CD4-positive, alpha-beta T cell treated with Interleukin-12 subunit alpha and Interleukin-12 subunit beta, for 1 hour (primary cell): Measurements from ENCODE around the gene SPATA33.
"Not testable (repeated sequence)": the region's sequence is repeated elsewhere in the genome, so short reads cannot be mapped to it uniquely, and the experiment has no call there.

Experiments
- DNase-seq: peaks from one replicate; pipeline ENCODE4 v3.0.0-alpha.2; 2020

The SPATA33 gene

DNA sequence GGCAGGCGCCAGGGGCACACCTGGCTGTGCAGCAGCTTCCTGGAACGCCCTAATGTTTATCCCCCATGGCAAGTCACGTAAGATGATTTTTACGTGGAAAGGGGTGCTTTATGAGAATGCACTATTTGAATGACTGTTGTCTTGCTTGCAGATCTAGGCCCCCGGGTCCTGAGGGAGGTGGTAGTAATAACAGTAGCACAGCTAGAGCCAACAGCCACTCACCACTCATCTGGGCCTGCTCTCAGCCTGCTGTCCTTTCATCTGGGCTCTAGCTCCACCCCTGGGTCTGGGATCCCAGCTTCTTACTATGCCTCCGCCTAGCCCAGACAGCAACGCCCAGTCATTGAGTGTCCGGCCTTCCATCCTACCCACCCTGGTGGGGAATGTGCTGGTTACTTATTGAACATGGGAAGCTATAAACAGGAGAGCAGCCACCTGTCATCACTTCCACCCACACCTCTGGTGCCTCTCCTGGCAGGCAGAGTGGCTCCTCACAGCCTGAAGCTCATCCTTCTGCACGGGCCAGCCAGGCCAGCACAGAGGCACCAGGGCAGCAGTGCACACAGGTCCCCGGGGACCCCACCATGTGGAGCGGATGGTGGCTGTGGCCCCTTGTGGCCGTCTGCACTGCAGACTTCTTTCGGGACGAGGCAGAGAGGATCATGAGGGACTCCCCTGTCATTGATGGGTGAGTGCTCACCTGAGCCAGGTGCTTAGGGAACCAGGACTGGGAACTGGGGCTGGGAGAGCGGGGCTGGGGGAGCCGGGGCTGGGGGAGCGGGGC, 27.6 kb upstream of the SPATA33 start:
- no peak for DNase-seq

DNA sequence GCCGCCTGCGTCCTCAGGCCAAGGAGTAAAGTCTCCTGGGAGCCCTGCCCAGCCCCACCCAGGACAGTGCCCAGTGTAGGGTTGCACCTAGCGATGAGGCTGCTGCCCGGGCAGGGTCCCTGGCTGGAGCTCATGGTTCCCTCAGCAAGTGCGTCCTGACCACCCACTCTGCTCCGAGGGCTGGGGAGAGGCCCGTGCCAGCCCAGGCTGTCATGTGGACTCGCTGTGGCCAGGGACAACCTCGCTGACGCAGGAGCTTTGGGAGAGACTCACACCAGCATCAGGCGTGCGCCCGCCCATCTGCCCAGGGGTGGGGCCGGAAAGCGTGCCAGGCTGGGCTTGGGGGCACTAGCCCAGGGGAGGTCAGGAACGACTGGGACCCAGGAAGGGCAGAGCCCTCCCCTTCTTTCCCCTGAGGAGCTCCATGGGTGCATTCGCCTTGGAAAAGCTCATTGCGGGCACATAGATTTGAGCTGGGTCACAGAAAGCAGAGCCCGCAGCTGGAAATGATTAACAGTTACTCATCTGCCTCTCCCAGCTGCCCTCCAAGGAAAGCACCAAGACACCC, 24.5 kb upstream of the SPATA33 start:
- DNase-seq = no peak

DNA sequence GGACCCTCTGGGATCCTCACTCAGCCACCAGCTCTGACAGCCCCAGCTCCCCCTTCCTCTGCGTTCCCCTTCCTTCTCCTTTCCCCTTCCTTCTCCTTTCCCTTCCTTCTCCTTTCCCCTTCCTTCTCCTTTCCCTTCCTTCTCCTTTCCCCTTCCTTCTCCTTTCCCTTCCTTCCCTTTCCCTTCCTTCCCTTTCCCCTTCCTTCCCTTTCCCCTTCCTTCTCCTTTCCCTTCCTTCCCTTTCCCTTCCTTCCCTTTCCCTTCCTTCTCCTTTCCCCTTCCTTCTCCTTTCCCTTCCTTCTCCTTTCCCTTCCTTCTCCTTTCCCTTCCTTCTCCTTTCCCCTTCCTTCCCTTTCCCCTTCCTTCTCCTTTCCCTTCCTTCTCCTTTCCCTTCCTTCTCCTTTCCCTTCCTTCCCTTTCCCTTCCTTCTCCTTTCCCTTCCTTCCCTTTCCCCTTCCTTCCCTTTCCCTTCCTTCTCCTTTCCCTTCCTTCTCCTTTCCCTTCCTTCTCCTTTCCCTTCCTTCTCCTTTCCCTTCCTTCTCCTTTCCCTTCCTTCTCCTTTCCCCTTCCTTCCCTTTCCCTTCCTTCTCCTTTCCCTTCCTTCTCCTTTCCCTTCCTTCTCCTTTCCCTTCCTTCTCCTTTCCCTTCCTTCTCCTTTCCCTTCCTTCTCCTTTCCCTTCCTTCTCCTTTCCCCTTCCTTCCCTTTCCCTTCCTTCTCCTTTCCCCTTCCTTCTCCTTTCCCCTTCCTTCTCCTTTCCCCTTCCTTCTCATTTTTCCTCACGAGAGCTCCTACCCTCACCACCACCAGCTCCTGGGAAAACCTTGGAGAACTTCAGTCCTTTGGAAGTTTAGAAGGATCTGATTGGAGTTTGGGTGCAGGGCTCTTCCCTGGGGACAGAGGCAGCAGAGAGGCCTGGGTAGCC, 22.9 kb upstream of the SPATA33 start:
- DNase-seq = not testable (repeated sequence)

DNA sequence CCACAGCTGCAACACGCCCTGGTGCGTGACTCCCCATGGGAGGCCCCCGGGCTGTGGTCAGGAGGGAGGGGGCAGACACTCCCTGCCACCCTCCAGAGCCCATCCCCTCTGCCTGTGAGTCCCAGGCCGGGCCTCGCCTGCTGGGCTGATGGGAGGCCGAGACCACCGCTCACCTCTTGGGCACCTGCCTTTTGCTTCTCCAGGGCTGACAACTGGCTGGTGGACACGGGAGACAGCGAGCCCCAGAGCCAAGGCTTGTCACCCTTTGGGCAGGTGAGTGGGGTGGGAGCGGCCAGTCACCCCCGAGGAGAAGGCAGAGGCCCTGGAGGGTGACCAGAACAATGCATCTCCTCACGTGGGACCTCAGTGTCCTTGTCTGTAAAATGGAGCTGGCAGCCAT, 21.0 kb upstream of the SPATA33 start:
- DNase-seq = no peak

DNA sequence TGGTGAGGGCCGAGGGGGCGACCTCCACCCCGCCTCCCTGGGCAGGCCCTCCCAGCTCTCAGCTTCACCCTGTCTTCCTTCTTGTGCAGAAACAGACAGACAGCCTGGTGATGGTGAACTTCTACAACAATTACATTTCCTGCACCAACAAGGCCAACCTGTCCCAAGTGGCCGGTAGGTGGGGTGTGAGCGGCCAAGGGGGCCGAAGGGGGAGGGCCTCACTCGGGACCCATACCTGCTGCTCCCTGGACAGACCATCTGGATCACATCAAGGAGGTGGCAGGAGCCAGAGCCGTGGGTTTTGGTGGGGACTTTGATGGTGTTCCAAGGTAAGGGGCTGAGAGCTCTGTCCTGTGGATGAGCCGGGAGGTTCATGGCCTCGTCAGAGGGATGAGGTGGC, 20.3 kb upstream of the SPATA33 start:
- no peak for DNase-seq

DNA sequence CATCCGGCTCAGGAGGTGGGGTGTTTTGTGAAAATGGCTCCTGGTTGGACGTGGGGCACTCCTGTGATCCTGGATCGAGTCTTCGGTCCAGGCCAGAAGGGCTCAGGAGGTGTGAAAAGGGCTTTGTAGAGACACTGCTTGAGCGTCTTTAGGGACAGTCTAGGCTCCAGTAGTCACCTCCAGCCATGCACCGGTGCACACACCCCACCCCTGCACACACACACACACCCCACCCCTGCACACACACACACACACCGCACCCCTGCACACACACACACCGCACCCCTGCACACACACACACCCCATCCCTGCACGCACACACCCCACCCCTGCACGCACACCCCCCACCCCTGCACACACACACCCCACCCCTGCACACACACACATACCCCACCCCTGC, 19.2 kb upstream of the SPATA33 start:
- DNase-seq = no peak

DNA sequence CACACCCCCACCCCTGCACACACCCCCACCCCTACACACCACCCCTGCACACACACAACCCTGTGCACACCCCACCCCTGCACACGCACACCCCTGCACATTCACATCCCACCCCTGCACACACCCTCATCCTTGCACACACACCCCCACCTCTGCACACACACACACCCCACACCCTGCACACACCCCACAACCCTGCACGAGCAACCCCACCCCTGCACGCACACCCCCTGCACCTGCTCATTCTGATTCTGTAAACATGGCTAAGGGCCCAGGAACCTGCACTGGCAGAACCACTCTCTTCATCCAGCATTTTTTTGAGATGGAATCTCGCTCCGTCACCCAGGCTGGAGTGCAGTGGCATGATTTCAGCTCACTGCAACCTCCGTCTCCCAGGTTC, 18.3 kb upstream of the SPATA33 start:
- no peak for DNase-seq

DNA sequence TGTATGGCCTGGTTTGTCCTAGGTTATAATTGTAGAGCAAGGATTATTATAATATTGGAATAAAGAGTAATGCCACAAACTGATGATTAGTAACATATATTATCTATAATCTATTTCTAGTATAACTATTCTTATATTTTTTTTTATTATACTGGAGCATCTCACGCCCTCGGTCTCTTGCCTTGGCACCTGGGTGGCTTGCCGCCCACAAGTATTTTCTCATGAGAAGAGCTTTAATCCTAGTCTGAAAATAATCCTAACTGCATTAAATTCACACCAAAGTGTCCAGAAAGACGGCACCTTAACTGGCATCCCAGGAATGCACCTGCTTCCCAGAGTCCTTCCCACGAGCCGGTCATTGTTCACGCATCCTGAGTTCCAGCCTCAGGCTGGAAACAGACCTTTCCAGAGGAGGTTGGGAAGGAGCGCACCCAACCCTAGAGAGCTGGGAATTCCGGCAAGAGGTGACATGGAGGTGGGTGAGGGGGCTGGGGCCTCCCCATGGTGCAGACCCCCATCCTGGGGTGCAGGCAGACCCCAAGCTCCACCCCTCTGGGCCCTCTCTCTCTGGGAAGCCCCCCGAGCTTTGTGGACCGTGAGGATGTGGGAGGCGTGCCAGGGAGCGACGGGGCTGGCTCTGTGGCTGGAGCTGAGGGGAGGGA, 16.0 kb upstream of the SPATA33 start:
- no peak for DNase-seq

DNA sequence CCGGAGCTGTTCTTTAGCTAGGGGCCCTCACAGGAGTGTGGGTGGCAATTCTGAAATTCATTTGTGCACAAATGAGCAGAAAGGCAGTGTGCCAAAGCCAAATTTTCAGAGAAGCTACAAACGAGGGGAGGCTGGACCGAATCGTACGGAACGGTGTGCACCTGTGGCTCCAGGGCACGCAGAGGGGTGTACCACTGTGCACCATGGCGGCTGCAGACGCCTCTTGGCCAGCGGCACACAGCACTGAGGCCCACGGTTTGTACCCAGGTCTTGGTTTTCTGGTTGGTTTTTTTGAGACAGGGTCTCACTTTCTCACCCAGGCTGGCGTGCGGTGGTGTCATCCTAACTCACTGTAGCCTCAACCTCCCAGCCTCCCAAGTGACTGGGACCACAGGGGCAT, 15.1 kb upstream of the SPATA33 start:
- no peak for DNase-seq

DNA sequence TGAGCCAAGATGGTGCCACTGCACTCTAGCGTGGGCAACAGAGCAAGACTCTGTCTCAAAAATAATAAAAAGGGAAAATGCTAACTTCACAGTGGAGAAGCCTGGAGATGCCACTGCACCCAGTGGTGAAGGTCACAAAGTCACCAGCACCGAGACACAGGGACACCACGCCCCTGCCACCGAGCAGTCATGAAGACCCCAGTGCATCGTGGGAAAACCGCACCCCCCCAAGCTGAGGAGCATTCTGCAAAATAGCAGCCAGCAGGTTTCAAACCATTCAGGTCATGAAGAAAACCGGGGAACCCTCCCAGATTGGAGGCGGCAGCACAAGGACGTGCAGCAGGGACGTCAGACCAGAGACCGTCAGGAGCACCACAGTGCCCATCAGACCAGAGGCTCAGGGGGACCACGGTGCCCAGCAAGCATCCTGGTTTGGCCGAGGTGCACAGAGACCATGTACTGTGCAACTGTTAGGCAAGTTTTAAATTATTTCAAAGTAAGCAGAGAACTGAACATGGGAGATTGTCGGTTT, 13.8 kb upstream of the SPATA33 start:
- no peak for DNase-seq

DNA sequence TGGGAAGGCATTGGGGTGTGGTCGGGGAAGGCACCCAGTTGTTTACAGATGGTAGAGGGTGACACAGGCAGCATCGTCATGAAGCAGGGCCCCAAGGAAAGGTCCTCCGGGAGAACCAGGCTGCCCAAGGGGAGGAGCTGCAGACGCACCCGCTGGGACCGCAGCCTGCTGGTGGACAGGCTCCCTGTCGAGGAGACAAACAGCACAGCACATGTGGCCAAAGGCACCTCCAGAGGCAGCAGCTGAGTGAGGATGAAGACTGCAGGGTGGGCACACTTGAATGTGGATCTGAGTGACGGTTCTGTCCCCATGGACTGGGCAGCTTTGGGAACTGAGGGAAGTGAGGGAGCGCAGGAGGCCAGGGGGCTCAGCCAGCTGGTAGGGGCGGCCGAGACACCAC, 12.5 kb upstream of the SPATA33 start:
- no peak for DNase-seq

DNA sequence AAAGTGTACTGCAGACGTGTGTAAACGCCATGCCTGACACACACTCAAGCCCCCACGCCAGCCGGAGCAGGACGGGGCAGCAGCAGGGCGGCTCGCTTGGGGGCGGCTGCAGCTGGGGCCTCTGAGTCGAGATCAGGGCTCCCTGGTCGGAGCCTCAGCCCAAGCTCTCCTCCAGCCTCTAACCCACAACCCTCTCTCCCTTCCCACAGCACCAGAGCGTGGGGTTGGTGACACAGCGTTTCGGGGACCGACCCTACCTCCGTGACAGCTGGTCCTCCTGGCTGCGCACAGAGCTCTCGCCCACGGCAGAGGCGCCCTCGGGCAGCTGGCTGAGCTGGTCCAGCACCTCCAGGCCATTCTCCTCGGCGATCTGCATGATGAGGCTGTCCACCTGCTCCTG, 11.4 kb upstream of the SPATA33 start:
- no peak for DNase-seq

DNA sequence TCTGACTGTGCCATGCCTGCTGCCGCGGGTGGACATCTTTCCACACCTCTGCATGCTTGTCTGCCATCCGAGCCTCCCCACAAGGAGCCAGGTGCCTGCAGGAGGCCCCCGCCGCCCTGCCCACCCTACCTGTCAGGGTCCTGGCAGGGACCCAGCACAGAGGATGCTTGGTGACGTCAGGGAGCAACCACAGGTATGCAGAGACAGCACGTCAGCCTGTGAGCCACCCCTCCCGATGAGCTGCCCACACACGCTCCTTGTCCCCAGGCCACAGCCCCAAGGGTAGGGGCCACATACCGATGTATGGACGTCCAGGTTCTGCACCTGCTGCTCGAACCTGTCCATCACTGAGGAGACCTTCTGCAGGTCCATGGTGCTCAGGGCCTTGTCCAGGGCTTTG, 10.7 kb upstream of the SPATA33 start:
- no peak for DNase-seq

DNA sequence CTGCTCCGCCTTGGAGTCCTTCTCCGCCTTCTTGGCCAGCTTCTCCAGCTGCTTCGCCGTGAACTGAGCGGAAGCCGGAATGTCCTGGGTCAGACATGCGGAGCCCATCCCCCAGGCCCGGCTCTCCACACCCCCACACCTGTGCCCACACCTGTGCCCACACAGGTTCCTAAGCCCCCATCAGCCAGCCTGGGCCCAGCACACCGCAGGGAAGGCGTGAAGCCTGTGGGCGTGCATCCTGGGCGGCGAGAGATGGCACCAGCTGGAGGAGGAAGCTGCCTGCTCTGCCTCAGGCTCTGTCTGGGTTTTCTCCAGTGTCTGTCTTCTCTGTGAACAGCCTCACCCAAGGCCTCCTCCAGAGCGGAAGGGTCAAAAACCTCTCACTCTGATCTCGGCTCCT, 6.1 kb upstream of the SPATA33 start:
- no peak for DNase-seq

DNA sequence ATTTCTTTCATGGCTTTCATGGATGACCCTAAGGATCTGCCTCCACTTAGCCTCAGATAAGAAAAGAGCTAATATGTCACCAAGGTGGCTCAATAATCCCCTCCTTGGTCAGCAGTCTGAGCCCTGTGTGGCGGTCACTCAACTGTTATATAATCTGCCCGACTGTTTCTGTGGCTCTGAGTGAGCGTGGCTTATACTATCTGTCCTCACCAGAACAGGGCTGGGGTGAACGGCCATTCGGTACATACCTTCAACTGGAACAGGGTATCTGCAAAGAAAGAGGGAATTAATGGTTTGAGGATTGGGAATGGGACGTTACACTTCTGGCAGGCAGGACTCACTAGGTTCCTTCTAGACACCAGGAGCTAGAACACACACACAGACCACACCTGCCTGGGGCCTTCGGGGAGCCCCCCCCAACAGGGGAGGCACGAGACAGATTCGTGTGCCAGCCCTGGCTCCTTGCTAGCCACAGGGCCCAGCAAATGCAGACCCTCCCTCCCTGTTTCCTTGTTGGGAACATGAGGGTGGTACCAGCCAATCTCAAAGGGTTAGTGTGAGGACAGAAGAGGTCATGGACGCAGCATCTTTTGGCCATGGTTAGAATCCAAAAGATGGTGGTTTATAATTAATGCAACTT, 3.9 kb upstream of the SPATA33 start:
- DNase-seq = no peak

DNA sequence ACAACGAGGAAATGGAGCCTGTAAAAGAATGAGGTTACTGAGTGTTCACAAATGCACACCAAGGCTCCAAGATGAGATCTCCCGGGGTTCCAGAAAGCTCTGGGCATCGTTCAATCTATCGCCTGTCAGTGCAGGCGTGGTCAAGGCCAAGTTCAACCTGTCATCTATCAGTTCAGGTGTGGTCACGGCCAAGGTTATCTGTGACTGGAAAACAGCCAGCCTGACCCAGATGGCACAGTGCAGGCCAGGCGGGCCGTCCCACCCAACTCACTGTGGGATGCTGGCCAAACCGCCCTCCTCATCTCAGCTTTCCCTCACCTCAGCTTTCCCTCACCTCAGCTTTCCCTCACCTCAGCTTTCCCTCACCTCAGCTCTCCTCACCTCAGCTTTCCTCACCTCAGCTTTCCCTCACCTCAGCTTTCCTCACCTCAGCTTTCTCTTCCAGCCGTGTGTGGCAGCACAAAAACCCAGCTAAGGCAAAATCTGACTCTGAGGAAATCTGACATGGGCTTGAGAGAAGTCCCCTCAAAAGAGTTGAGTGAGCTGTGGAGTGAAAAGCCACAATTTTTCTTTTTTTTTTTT, 2.5 kb upstream of the SPATA33 start:
- DNase-seq = no peak

DNA sequence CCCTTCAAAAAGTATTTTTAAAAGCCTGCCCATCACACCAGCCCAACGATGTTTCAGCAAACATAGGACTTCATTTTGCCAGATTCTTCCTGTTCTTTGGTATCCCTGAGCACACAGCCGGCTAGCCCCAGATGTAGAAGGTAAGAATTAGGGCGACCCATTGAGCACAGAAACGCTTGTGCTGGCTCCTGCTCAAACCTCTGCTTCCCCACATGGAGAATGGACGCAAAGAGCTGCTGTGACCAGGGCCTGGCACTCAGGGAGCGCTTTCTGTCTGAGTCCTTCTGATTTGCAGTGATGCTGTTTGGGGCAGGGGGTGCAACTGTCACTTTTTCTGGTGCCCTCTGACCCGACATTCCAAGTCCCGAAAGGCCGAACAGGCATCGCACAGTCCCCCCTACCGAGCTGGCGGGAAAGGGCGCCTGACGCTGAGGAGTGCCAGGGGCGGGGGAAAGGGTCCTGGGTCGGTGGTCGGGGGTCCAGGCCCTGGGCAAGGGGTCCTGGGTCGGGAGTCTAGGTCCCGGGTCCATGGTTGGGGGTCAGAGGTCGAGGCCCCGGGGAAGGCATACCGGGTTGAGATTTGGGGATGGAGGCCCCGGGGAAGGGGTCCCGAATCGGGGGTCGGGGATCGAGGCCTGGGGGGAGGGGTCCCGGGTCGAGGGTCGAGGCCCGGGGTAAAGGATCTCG, 1.1 kb upstream of the SPATA33 start:
- DNase-seq = no peak

DNA sequence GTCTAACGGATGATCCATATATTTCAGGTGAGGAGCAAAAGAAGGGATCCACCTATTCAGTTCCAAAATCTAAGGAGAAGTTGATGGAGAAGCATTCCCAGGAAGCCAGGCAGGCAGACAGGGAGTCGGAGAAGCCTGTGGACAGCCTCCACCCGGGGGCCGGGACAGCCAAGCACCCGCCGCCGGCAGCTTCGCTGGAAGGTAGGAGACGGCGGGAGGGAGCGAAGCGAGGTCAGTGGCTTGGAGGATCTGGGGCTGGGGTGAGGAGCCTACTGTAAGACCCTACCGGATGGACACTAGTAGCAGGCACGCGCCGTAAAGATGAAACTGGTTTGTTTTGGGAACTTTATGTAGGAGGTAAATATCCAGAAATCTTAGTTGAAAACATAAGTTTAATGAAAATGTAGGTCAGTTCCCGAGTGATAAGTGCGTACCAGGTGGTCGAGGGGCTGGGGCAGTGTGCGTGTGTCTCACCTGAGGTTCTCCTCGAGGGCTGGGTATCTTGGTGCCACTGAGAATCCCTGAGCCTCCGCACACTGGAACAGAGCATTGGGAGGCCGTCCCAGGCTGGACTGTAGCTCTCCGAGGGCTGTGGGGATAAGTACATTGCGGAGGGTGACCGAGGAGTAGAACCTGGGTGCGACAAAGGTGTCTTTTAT, 714 bp downstream of the SPATA33 start:
- no peak for DNase-seq

DNA sequence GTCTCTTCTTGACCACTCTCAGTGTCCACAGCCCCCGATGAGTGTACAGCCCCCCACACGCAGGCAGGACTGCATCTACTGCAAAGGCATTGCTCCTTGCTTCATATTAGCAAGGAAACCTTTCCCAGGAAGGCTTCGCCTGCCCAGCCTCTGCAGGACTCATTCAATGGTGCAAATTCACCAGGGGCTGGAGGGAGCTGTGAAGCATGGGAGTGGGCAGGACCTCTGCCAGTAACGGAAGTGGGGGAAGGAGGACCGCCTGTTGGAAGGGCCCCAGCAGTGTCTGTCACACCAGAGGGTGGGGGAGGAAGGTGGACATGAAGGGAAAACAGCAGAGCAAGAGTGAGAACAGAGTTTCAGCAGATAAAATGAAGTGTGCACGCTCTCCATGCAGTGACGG, 2.5 kb downstream of the SPATA33 start:
- no peak for DNase-seq

DNA sequence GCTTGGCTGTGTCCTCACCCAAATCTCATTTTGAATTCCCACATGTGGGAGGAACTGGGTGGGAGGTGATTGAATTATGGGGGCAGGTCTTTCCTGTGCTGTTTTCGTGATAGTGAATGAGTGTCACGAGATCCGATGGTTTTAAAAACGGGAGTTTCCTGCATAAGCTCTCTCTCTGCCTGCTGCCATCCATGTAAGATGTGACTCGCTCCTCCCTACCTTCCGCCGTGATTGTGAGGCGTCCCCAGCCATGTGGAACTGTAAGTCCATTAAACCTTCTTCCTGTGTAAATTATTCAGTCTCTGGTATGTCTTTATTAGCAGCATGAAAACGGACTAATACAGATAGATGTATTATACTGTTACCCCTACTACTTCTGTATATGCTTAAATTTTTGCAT, 3.6 kb downstream of the SPATA33 start:
- DNase-seq = no peak

DNA sequence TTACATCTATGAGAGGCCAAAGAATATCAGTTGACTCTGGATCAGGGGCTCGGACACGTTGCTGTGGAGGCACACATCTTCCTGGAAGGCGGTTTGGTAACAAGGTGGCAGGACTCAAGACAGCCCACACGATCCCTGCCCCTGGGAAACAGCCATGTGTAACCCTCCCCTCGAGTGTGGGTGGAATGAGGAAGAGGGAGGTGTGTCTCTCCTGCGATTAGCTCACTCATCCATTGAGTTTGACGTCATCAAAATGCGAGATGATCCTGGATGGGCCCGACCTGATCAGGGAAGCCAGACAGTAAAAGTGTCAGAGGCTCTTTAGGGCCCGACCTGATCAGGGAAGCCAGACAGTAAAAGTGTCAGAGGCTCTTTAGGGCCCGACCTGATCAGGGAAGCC, 6.6 kb downstream of the SPATA33 start:
- DNase-seq = not testable (repeated sequence)
